HG03432 (cell line): ENCODE measurements around the gene KCNB1.
"Not testable (repeated sequence)": the region's sequence is repeated elsewhere in the genome, so short reads cannot be mapped to it uniquely, and the experiment has no call there.

ENCODE experiments used
- ATAC-seq: cut with Tn5 transposase; IDR thresholded peaks from one replicate; pipeline ENCODE4 v1.9.1; 2021; ENCODE audit warnings: mild to moderate bottlenecking, moderate library complexity; ENCODE audit not compliant: unreplicated experiment

Gene KCNB1

GRCh38 chr20:49412254-49412653 is 70.2 kb downstream of the KCNB1 start:
- ATAC-seq = no peak

- ATAC-seq = no peak
These were observed 71.1 kb downstream of the KCNB1 start for GRCh38 chr20:49411221-49411925.

DNA sequence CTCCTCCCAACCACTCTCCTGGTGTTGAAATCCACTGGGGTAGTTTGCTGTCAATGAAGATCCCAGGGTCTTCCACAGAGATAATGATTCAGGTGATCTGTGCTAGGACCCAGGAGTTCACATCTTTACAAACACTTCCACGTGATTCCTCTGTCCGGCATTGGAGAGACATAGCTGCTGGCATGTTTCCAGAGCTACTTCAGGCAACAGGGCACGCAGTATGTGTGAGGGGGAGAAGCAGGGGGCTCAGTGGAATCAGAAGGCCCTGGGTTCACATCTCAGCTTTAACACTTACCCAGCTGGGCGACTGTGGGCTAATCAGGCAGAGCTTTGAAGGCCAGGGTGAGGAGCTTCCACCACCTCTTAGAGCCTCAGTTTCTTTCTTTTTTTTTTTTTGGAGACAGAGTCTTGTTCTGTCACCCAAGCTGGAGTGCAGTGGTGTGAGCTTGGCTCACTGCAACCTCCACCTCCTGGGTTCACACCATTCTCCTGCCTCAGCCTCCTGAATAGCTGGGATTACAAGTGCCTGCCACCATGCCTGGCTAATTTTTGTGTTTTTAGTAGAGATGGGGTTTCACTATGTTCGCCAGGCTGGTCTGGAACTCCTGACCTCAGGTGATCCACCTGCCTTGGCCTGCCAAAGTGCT is 72.4 kb downstream of the KCNB1 start:
- ATAC-seq = not testable (repeated sequence)

DNA sequence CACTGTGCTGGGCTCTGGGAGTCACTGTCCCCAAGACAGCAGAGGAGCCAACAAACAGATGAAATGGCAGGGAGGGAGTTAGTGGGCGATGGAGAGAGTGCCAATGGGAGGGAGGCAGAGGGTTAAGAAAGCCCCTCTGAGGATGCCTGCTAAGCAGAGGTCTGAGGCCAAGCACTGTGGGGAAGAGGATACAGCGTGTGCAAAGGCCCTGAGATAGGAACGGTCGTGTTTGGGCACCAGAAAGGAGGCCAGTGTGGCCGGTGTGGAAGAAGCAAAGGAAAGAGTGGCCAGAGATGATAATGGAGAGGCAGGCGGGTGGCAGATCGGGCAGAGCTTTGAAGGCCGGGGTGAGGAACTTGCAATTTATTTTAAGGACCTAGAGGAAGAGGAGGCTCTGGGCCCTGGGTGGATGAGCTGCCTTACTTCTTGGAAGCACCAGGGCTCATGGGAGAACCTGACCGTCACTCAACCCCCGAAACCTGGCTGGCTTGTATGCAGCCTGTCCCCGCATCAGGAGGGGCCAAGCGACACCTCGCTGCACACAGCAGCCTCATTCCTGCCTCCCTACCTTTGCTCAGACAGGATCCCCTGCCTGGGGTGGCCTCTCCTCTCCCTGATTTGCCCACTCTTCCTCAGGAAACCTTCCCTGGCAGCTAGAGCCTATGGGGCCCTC is 73.0 kb downstream of the KCNB1 start:
- no peak for ATAC-seq

GRCh38 chr20:49408509-49409104 is 73.9 kb downstream of the KCNB1 start:
- ATAC-seq = no peak

- ATAC-seq = no peak
These were observed 75.8 kb downstream of the KCNB1 start for GRCh38 chr20:49406666-49407065.

- ATAC-seq = no peak
These were observed 76.8 kb downstream of the KCNB1 start for GRCh38 chr20:49405696-49406095.

DNA sequence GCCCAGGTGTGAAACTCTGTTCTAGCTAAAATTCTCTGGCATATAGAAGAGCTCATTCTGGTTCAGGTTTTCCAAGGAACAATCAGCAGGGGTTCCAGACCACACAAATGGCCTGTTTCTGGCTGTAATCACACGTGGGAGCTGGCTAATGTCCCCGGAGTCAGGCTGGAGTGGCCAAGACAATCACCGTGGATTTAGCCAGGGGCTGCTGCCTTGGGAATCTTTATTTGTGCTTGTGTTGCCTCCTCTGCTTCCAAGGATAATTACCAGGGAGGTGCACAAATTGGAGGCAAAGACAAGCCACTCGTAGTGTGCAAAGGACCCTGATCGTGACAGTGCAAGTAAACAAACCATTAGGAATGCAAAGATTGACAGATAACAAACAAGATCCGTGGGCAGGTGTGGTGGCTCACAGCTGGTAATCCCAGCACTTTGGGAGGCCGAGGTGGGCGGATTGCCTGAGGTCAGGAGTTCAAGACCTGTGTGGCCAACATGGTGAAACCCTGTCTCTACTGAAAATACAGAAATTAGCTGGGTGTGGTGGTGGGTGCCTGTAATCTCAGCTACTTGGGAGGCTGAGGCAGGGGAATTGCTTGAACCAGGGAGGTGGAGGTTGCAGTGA is 77.3 kb downstream of the KCNB1 start:
- no peak for ATAC-seq

DNA sequence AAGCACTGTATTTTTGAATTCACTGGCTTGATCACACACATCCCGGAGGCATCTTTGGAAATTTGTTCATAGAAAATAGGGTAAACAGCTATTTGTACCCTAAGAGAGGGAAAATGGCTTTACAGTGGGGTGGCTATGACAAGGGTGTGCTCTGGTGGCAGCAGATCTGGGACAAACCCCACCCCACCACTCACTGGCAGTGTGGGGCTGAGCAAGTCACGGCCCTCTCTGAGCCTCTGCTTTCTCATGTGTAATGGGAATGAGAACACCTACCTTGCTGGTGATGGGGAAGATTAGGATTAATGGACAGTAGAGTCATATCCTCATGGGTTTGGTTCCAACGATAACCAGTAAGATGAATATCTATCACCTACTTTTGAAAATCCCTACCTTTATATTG is 78.0 kb downstream of the KCNB1 start:
- ATAC-seq = no peak

GRCh38 chr20:49403911-49404310 is 78.6 kb downstream of the KCNB1 start:
- ATAC-seq = no peak

DNA sequence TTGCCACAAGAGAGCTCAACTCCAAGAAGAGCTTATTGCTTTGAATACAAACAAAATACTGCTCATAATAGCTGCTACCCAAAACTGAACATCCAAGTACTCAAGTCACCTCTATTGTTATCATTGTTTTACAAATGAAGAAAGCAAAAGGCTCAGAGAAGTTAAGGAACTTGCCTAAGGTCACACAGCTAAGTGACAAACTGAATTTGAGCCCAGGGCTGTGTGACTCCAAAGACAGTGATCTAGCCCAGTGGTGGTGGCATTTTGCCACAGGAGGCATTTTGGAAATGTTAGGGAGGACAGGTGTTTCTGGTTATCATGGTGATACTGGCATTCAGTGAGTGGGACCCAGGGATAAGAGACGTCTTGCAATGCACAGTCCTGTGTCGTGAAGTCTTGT is 79.5 kb downstream of the KCNB1 start:
- no peak for ATAC-seq

- ATAC-seq = no peak
These were observed 81.6 kb downstream of the KCNB1 start for GRCh38 chr20:49400904-49401303.

DNA sequence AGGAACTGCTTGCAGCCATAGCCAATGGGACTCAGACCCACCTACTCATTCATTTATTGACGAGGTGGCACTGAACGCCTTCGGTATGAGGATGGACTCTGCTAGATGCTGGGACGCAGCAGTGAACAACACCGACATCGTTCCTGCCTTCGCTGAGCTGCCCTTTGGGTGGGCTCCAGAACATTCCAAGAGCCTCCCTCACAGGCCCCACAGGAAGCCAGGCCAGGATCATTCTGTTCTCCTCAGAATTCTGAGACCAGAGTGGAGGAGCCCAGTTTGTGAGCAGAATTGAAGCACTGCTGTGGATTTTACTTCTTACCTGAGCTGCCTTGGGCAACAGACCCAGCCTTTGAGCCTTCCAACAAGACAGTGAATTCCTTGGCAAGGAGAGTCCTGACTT is 82.1 kb downstream of the KCNB1 start:
- ATAC-seq = no peak

DNA sequence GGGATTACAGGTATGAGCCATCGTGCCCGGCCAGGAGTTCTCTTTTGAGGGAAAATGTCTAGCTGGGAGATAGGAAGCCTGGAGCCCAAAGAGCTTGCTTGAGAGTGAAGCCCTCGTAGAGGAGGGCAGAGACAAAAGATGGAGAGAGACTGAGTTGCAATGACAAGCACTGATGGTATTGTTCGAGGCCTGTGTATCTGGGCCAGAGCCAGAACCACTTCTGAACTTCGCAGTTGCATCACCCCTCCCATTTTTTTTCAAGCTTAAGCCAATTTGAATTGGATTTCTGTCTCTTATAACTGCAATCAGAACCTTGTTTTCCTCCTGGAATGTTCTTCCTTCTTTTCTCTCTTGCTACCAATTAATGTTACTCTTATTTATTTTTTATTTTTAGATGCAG is 83.1 kb downstream of the KCNB1 start:
- no peak for ATAC-seq

GRCh38 chr20:49398401-49399144 is 83.9 kb downstream of the KCNB1 start:
- ATAC-seq = no peak

DNA sequence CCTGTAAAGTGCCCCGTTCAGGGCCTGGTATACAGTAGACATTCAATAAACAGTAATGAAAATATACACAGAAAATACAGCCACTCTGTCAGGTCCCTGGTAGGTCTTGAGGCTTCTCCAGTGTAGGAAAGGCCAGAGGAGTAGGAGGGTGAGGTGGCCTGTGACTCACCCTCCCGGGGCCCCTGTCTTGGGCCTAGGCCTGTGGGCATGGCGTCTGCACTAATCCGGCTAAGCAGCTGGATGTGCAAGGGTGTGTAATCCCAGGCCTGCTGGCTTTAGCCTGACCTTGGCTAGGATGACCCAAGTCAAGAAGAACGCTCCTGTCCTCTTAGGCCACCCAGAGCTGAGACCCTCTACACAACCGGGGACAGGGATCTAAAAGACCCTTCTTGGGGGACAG is 84.9 kb downstream of the KCNB1 start:
- ATAC-seq = no peak

GRCh38 chr20:49396230-49396629 is 86.2 kb downstream of the KCNB1 start:
- ATAC-seq = no peak

DNA sequence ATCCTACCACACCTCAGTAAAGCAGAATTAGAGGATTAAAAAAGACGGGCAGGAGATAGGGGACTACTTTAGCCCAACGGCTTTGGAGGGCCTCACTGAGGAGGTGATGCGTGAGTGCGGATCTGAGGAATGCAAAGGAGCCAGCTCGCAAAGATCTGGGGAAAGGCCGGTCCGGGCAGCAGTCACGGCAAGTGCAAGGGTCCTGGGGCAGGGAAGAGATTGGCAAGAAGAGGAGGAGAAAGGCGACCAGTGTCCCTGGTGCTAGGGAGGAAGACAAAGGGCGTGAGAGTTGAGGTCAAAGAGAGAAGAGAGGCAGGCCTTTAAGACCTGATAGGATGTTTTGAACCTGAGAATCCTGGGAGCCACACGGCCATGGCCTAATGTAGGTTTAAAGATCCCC is 86.8 kb downstream of the KCNB1 start:
- no peak for ATAC-seq

- no peak for ATAC-seq
These were observed 87.3 kb downstream of the KCNB1 start for GRCh38 chr20:49395183-49395582.

DNA sequence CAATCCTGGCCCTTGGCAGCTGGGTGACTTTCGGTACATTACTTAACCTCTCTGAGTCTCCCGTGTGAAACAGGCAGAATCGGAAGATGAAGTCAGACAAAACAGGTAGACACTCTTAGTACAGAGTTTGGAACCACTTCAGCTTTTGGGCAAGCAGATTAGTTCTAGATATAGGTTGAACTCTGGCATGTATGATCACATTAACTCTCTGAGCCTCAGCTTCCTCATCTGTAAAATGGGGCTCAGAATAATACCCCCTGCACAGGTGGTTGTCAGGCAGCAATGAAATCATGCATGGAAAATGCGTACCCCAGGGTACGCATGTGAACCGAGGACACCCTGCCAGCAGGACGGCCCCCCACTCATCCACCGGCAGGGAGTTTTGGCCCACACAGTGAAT is 87.7 kb downstream of the KCNB1 start:
- no peak for ATAC-seq

GRCh38 chr20:49394264-49394663 is 88.2 kb downstream of the KCNB1 start:
- no peak for ATAC-seq
